Activated CD8-positive, alpha-beta memory T cell treated with anti-CD3 and anti-CD28 coated beads, Interleukin-2, amount 50 U/mL, for 1 hour (primary cell): ENCODE data around the gene POLR3H.
"Not testable (repeated sequence)": the region's sequence is repeated elsewhere in the genome, so short reads cannot be mapped to it uniquely, and the experiment has no call there.

Source experiments
- DNase-seq: peaks from one replicate; pipeline ENCODE4 v3.0.0-alpha.2; 2020; ENCODE audit errors: extremely low read depth

Gene POLR3H

GRCh38 chr22:41564563-41564962, 20.3 kb upstream of the POLR3H start:
- DNase-seq = no peak

GRCh38 chr22:41563051-41563711, 18.9 kb upstream of the POLR3H start:
- DNase-seq = no peak

- DNase-seq = no peak
Observed at GRCh38 chr22:41562461-41562860, 18.2 kb upstream of the POLR3H start.

GRCh38 chr22:41561788-41562187, 17.5 kb upstream of the POLR3H start:
- DNase-seq = no peak

GRCh38 chr22:41561335-41561734, 17.1 kb upstream of the POLR3H start:
- no peak for DNase-seq

- DNase-seq = no peak
Observed at GRCh38 chr22:41560095-41560471, 15.8 kb upstream of the POLR3H start.

- not testable (repeated sequence) for DNase-seq
Observed at GRCh38 chr22:41558241-41558630, 14.0 kb upstream of the POLR3H start.

- DNase-seq = no peak
Observed at GRCh38 chr22:41557401-41558240, 13.4 kb upstream of the POLR3H start.

GRCh38 chr22:41556561-41556960, 12.3 kb upstream of the POLR3H start:
- no peak for DNase-seq

- no peak for DNase-seq
Observed at GRCh38 chr22:41555325-41555982, 11.2 kb upstream of the POLR3H start.

GRCh38 chr22:41551877-41552582, 7.8 kb upstream of the POLR3H start:
- DNase-seq = no peak

GRCh38 chr22:41550952-41551491, 6.8 kb upstream of the POLR3H start:
- no peak for DNase-seq

GRCh38 chr22:41548830-41549211, 4.6 kb upstream of the POLR3H start:
- DNase-seq = no peak

- no peak for DNase-seq
Observed at GRCh38 chr22:41544671-41545476, 604 bp upstream of the POLR3H start.

GRCh38 chr22:41542224-41542623, 2.0 kb downstream of the POLR3H start:
- no peak for DNase-seq

- DNase-seq = no peak
Observed at GRCh38 chr22:41541484-41541883, 2.8 kb downstream of the POLR3H start.

GRCh38 chr22:41540365-41540764, 3.9 kb downstream of the POLR3H start:
- no peak for DNase-seq

GRCh38 chr22:41540006-41540315, 4.3 kb downstream of the POLR3H start:
- DNase-seq = no peak

- no peak for DNase-seq
Observed at GRCh38 chr22:41539146-41540005, 4.9 kb downstream of the POLR3H start.

GRCh38 chr22:41538583-41538982, 5.7 kb downstream of the POLR3H start:
- no peak for DNase-seq
